HEK293 (cell line): ENCODE data around the gene WNT7B.

ENCODE experiments used
- CTCF ChIA-PET: fragments of 350-600 bp; formaldehyde crosslinking; extraction: SDS; loops from one replicate; lab custom pipeline; 2021; ENCODE audit warnings: antibody characterized with exemption; lab: Yijun Ruan, JAX
- POLR2A ChIA-PET: fragments of 300-600 bp; formaldehyde crosslinking; extraction: SDS; loops from one replicate; lab custom pipeline; 2020; ENCODE audit warnings: antibody characterized with exemption, inconsistent platforms; lab: Yijun Ruan, JAX
- H3K27ac ChIP-seq: fragments of 200-500 bp; sonication (Bioruptor generic); 2 replicates; pipeline ENCODE4 v1.5.1; 2014; ENCODE audit warnings: low read depth, low read length, control low read depth, inconsistent platforms; ENCODE audit errors: extremely low read depth
- H3K36me3 ChIP-seq, 2 experiments: fragments of 200-500 bp in 1 of 2; sonication (Bioruptor generic) in 1 of 2; 1 replicate in 1 of 2; 2 replicates in 1 of 2; pipeline ENCODE4 v1.5.1; 2014 to 2017; ENCODE audit warnings: inconsistent platforms in 2 of 2, low read length in 2 of 2; ENCODE audit not compliant: control insufficient read depth in 2 of 2, insufficient read depth in 1 of 2
- H3K4me1 ChIP-seq: fragments of 200-500 bp; sonication (Bioruptor generic); 2 replicates; pipeline ENCODE4 v1.5.1; 2014; ENCODE audit warnings: mild to moderate bottlenecking, low read length, inconsistent platforms; ENCODE audit not compliant: control insufficient read depth, insufficient read depth
- H3K4me3 ChIP-seq: 2 replicates; pipeline ENCODE4 v1.5.1; 2011; ENCODE audit warnings: low read depth, mild to moderate bottlenecking, control low read depth, low read length, moderate library complexity
- H3K9me3 ChIP-seq: fragments of 200-500 bp; sonication (Bioruptor generic); 2 replicates; pipeline ENCODE4 v1.5.1; 2014; ENCODE audit warnings: low read depth, low read length, inconsistent platforms; ENCODE audit not compliant: control insufficient read depth, insufficient read depth
- BCL11B ChIP-seq: fragments of 450-650 bp; formaldehyde crosslinking; IDR thresholded peaks from 2 replicates; pipeline ENCODE4 v1.5.1; 2016; ENCODE audit warnings: low read depth, missing biosample characterization, missing genetic modification characterization
- PBX3 ChIP-seq: sonication (generic); formaldehyde crosslinking; IDR thresholded peaks from 2 replicates; pipeline ENCODE4 v1.8.1; 2022; ENCODE audit warnings: mild to moderate bottlenecking, moderate library complexity, missing genetic modification reagents
- RBAK ChIP-seq: fragments of 450-650 bp; formaldehyde crosslinking; IDR thresholded peaks from 2 replicates; pipeline ENCODE4 v1.5.1; 2016; ENCODE audit warnings: missing biosample characterization, missing genetic modification characterization
- REST ChIP-seq: fragments of 450-650 bp; formaldehyde crosslinking; IDR thresholded peaks from 2 replicates; pipeline ENCODE4 v1.5.1; 2016; ENCODE audit warnings: missing biosample characterization, missing genetic modification characterization
- ZBTB48 ChIP-seq: fragments of 450-650 bp; formaldehyde crosslinking; IDR thresholded peaks from 2 replicates; pipeline ENCODE4 v1.5.1; 2016; ENCODE audit warnings: missing biosample characterization, missing genetic modification characterization
- ZFP3 ChIP-seq: fragments of 450-650 bp; formaldehyde crosslinking; IDR thresholded peaks from 2 replicates; pipeline ENCODE4 v1.5.1; 2016; ENCODE audit warnings: low read depth, missing biosample characterization, missing genetic modification characterization
- ZIC2 ChIP-seq: fragments of 450-650 bp; formaldehyde crosslinking; IDR thresholded peaks from 2 replicates; pipeline ENCODE4 v1.5.1; 2016; ENCODE audit warnings: missing biosample characterization, missing genetic modification characterization
- ZNF121 ChIP-seq: fragments of 450-650 bp; formaldehyde crosslinking; IDR thresholded peaks from 2 replicates; pipeline ENCODE4 v1.5.1; 2016; ENCODE audit warnings: missing biosample characterization, missing genetic modification characterization
- ZNF223 ChIP-seq: fragments of 450-650 bp; formaldehyde crosslinking; IDR thresholded peaks from 2 replicates; pipeline ENCODE4 v1.5.1; 2016; ENCODE audit warnings: missing biosample characterization, missing genetic modification characterization
- ZNF239 ChIP-seq: fragments of 450-650 bp; formaldehyde crosslinking; IDR thresholded peaks from 2 replicates; pipeline ENCODE4 v1.5.1; 2016; ENCODE audit warnings: missing biosample characterization, missing genetic modification characterization
- ZNF266 ChIP-seq: fragments of 450-650 bp; formaldehyde crosslinking; IDR thresholded peaks from 2 replicates; pipeline ENCODE4 v1.5.1; 2016; ENCODE audit warnings: missing biosample characterization, missing genetic modification characterization, low read depth
- ZNF404 ChIP-seq: fragments of 450-650 bp; formaldehyde crosslinking; IDR thresholded peaks from 2 replicates; pipeline ENCODE4 v1.5.1; 2017; ENCODE audit warnings: missing biosample characterization, missing genetic modification characterization
- ZNF513 ChIP-seq: fragments of 450-650 bp; IDR thresholded peaks from 2 replicates; pipeline ENCODE4 v1.5.1; 2018; ENCODE audit warnings: missing biosample characterization, missing genetic modification characterization
- ZNF514 ChIP-seq: fragments of 450-650 bp; formaldehyde crosslinking; IDR thresholded peaks from 2 replicates; pipeline ENCODE4 v1.5.1; 2016; ENCODE audit warnings: missing biosample characterization, missing genetic modification characterization
- ZNF529 ChIP-seq: fragments of 450-650 bp; formaldehyde crosslinking; IDR thresholded peaks from 2 replicates; pipeline ENCODE4 v1.5.1; 2017; ENCODE audit warnings: missing genetic modification characterization, missing biosample characterization; ENCODE audit not compliant: insufficient replicate concordance
- ZNF571 ChIP-seq: fragments of 450-650 bp; formaldehyde crosslinking; IDR thresholded peaks from 2 replicates; pipeline ENCODE4 v1.5.0; 2017; ENCODE audit warnings: missing biosample characterization, missing genetic modification characterization
- ZNF580 ChIP-seq: fragments of 450-650 bp; formaldehyde crosslinking; IDR thresholded peaks from 2 replicates; pipeline ENCODE4 v1.5.1; 2016; ENCODE audit warnings: missing biosample characterization, missing genetic modification characterization
- ZNF621 ChIP-seq: fragments of 450-650 bp; formaldehyde crosslinking; IDR thresholded peaks from 2 replicates; pipeline ENCODE4 v1.5.1; 2017; ENCODE audit warnings: missing biosample characterization, missing genetic modification characterization
- ZNF776 ChIP-seq: fragments of 450-650 bp; formaldehyde crosslinking; IDR thresholded peaks from 2 replicates; pipeline ENCODE4 v1.5.0; 2017; ENCODE audit warnings: missing biosample characterization, missing genetic modification characterization, borderline replicate concordance
- ZSCAN16 ChIP-seq: fragments of 450-650 bp; formaldehyde crosslinking; IDR thresholded peaks from 2 replicates; pipeline ENCODE4 v1.5.1; 2016; ENCODE audit warnings: missing biosample characterization, missing genetic modification characterization

WNT7B gene

GRCh38 chr22:45993143-45993692 is 16.3 kb upstream of the WNT7B start:
- Histone ChIP-seq H3K27ac (no peak overlapping the region), H3K9me3 (no peaks in the 10 kb centered on the region), H3K4me3 (no peak overlapping the region), H3K36me3 (no peaks in the 10 kb centered on the region), H3K4me1 (no peaks in the 10 kb centered on the region)
- TF ChIP-seq ZNF513 (tag by site-specific recombination), result peak; percentile 77
- TF ChIP-seq ZNF571 (tag by site-specific recombination), result 0 out of 2 replicates have a peak, but pooled peaks have one; percentile 47
- peak; percentile 4; the same call in 1 of the 2 replicates for TF ChIP-seq ZNF266
- TF ChIP-seq ZNF621 (tag by site-specific recombination), result 0 out of 2 replicates have a peak, but pooled peaks have one; percentile 31
- peak; percentile 63; the same call in 1 of the 2 replicates for TF ChIP-seq ZNF580 (tag by site-specific recombination)
- 0 out of 2 replicates have a peak, but pooled peaks have one; percentile 11 for TF ChIP-seq ZNF776 (tag by site-specific recombination)
- no peak for TF ChIP-seq ZSCAN16 (tag by site-specific recombination)
- 0 out of 2 replicates have a peak, but pooled peaks have one; percentile 6 for TF ChIP-seq ZNF239 (tag by site-specific recombination)
- no peak for TF ChIP-seq ZNF404 (tag by site-specific recombination)
- TF ChIP-seq ZBTB48 (tag by site-specific recombination), result 0 out of 2 replicates have a peak, but pooled peaks have one; percentile 23
- POLR2A ChIA-PET, result no interaction called here
- CTCF ChIA-PET, result interaction anchor here (1.3 to 1.5 kb wide), 2 partner anchors 13 to 123 kb away, joined by 7 read pairs; no protein-coding TSS in a partner anchor

- Histone ChIP-seq H3K36me3 (no peaks in the 10 kb centered on the region), H3K4me3 (no peak overlapping the region)
- no peak for TF ChIP-seq ZNF514 (tag by site-specific recombination)
- no peak for TF ChIP-seq BCL11B (tag by site-specific recombination)
- no peak for TF ChIP-seq ZFP3 (tag by site-specific recombination)
- no peak for TF ChIP-seq RBAK
- no peak for TF ChIP-seq PBX3 (CRISPR knock-in tag)
- TF ChIP-seq ZNF121 (tag by site-specific recombination), result no peak
- no peak for TF ChIP-seq ZNF223 (tag by site-specific recombination)
- no peak for TF ChIP-seq REST (tag by site-specific recombination)
- no peak for TF ChIP-seq ZIC2 (tag by site-specific recombination)
- no peak for TF ChIP-seq ZNF529 (tag by site-specific recombination)
- TF ChIP-seq, all 188 proteins: peak for 0
- no peaks in the 10 kb centered on the region for H3K9me3 ChIP-seq
- no peak overlapping the region for H3K27ac ChIP-seq
- ChIA-PET POLR2A (no interaction called here), CTCF (interaction anchor here (1.3 to 1.5 kb wide), 2 partner anchors 14 to 124 kb away, joined by 7 read pairs; no protein-coding TSS in a partner anchor)
- no peaks in the 10 kb centered on the region for H3K4me1 ChIP-seq
Observed at GRCh38 chr22:45992737-45993136, 15.8 kb upstream of the WNT7B start.
